SU-DHL-6 (cell line): ENCODE results near the gene RUVBL1.

Experiments used
- H2AFZ ChIP-seq: fragments of 200-600 bp; sonication (generic); 2 replicates; pipeline ENCODE4 v1.6.1; 2014; ENCODE audit warnings: low read depth, mild to moderate bottlenecking, moderate library complexity, mixed read lengths, antibody characterized with exemption, low read length; ENCODE audit not compliant: severe bottlenecking
- H3F3A ChIP-seq: fragments of 200-600 bp; shearing (Covaris generic); 2 replicates; pipeline ENCODE4 v1.6.0; 2016; ENCODE audit warnings: antibody characterized with exemption, mild to moderate bottlenecking; ENCODE audit not compliant: insufficient read depth
- H3K27ac ChIP-seq: fragments of 200-600 bp; sonication (generic); 2 replicates; pipeline ENCODE4 v1.5.1; 2016; ENCODE audit warnings: low read depth, mild to moderate bottlenecking, low read length, moderate library complexity, mixed read lengths
- H3K27me3 ChIP-seq: fragments of 200-600 bp; sonication (generic), shearing (Covaris generic); 2 replicates; pipeline ENCODE4 v1.6.0; 2014; ENCODE audit warnings: mild to moderate bottlenecking, low read length
- H3K36me3 ChIP-seq: fragments of 200-600 bp; sonication (generic); 2 replicates; pipeline ENCODE4 v1.6.1; 2014; ENCODE audit warnings: mild to moderate bottlenecking, low read length, mixed read lengths
- H3K4me2 ChIP-seq: fragments of 300-600, 200-600 bp; shearing (Covaris generic), sonication (generic); 2 replicates; pipeline ENCODE4 v1.6.0; 2014; ENCODE audit warnings: low read length, low read depth, mild to moderate bottlenecking; ENCODE audit not compliant: poor library complexity, severe bottlenecking
- H3K4me3 ChIP-seq: fragments of 200-600 bp; sonication (generic); 2 replicates; pipeline ENCODE4 v1.5.1; 2014; ENCODE audit warnings: antibody characterized with exemption, low read length, mild to moderate bottlenecking, mixed read lengths; ENCODE audit not compliant: insufficient read depth, poor library complexity, severe bottlenecking
- H3K79me2 ChIP-seq: fragments of 200-600 bp; sonication (generic); 2 replicates; pipeline ENCODE4 v1.6.1; 2014; ENCODE audit warnings: mild to moderate bottlenecking, low read length, moderate library complexity; ENCODE audit not compliant: insufficient read depth
- H3K9ac ChIP-seq: fragments of 200-600 bp; sonication (generic); 2 replicates; pipeline ENCODE4 v1.7.0; 2014; ENCODE audit warnings: mild to moderate bottlenecking, low read length
- H3K9me2 ChIP-seq: fragments of 200-600 bp; sonication (generic); replicated peaks from 2 replicates; pipeline ENCODE4 v1.6.1; 2014; ENCODE audit warnings: low read length; ENCODE audit not compliant: insufficient read depth
- H3K9me3 ChIP-seq: fragments of 200-600 bp; sonication (generic); 2 replicates; pipeline ENCODE4 v1.6.1; 2014; ENCODE audit warnings: low read length, mixed read lengths; ENCODE audit not compliant: insufficient read depth
- H4K20me1 ChIP-seq: fragments of 200-600 bp; sonication (generic); 2 replicates; pipeline ENCODE4 v1.6.1; 2014; ENCODE audit warnings: low read depth, mild to moderate bottlenecking, antibody characterized with exemption, low read length, moderate library complexity, mixed read lengths
- CTCF ChIP-seq: fragments of 200-600 bp; sonication (generic); IDR thresholded peaks from one replicate; pipeline ENCODE4 v1.5.1; 2017; ENCODE audit warnings: antibody characterized with exemption, mild to moderate bottlenecking, low read length, moderate library complexity; ENCODE audit not compliant: insufficient read depth, poor library complexity, severe bottlenecking
- EZH2phosphoT487 ChIP-seq: fragments of 200-600 bp; sonication (generic), shearing (Covaris generic); conservative IDR thresholded peaks from 2 replicates; pipeline ENCODE4 v1.6.1; 2018; ENCODE audit warnings: mild to moderate bottlenecking, antibody characterized with exemption, low read length, moderate library complexity, mixed read lengths

Gene RUVBL1

GRCh38 chr3:128143496-128143895 is 19.9 kb upstream of the RUVBL1 start:
- H3K4me3 ChIP-seq: no peak overlapping the region
- H3K4me2 ChIP-seq: no peak overlapping the region
- no peaks in the 10 kb centered on the region for H3K9me2 ChIP-seq
- H4K20me1 ChIP-seq: no peaks in the 10 kb centered on the region
- H3K27me3 ChIP-seq: no peaks in the 10 kb centered on the region
- no peaks in the 10 kb centered on the region for H3K9me3 ChIP-seq
- no peak overlapping the region for H3K9ac ChIP-seq
- no peak overlapping the region for H2AFZ ChIP-seq
- H3K27ac ChIP-seq: no peak overlapping the region
- no peak for TF ChIP-seq CTCF
- TF ChIP-seq EZH2phosphoT487: no peak
- no peaks in the 10 kb centered on the region for H3K79me2 ChIP-seq
- H3F3A ChIP-seq: no peaks in the 10 kb centered on the region
- no peaks in the 10 kb centered on the region for H3K36me3 ChIP-seq

GRCh38 chr3:128133273-128133883 is 9.8 kb upstream of the RUVBL1 start:
- H3K9me3 ChIP-seq: no peaks in the 10 kb centered on the region
- H3K79me2 ChIP-seq: no peaks in the 10 kb centered on the region
- no peak overlapping the region for H3K4me3 ChIP-seq
- H3K4me2 ChIP-seq: no peak overlapping the region
- no peaks in the 10 kb centered on the region for H3K9me2 ChIP-seq
- no peaks in the 10 kb centered on the region for H3F3A ChIP-seq
- no peaks in the 10 kb centered on the region for H3K36me3 ChIP-seq
- peak; percentile 45 for TF ChIP-seq CTCF
- TF ChIP-seq EZH2phosphoT487: no peak
- no peak overlapping the region for H2AFZ ChIP-seq
- H3K9ac ChIP-seq: no peak overlapping the region
- no peak overlapping the region for H3K27ac ChIP-seq
- H3K27me3 ChIP-seq: no peaks in the 10 kb centered on the region
- no peaks in the 10 kb centered on the region for H4K20me1 ChIP-seq

- no peak overlapping the region for H2AFZ ChIP-seq
- H3K9me2 ChIP-seq: no peaks in the 10 kb centered on the region
- TF ChIP-seq CTCF (no peak), EZH2phosphoT487 (no peak)
- H3K4me2 ChIP-seq: no peak overlapping the region
- H3K4me3 ChIP-seq: no peak overlapping the region
- no peaks in the 10 kb centered on the region for H3F3A ChIP-seq
- H3K27ac ChIP-seq: no peak overlapping the region
- H3K79me2 ChIP-seq: no peaks in the 10 kb centered on the region
- H3K27me3 ChIP-seq: no peaks in the 10 kb centered on the region
- H3K9ac ChIP-seq: no peak overlapping the region
- no peaks in the 10 kb centered on the region for H4K20me1 ChIP-seq
- H3K36me3 ChIP-seq: no peaks in the 10 kb centered on the region
- H3K9me3 ChIP-seq: no peaks in the 10 kb centered on the region
Observed at GRCh38 chr3:128131897-128132646, 8.5 kb upstream of the RUVBL1 start.
